Left ventricle myocardium inferior (tissue), 1 donor: Measurements from ENCODE around the gene RILP. TPM values are rescaled to one million over a fixed set of nuclear protein-coding genes. Genes with fewer than 3 reads are reported as not detected.
"Not testable (repeated sequence)": the region's sequence is repeated elsewhere in the genome, so short reads cannot be mapped to it uniquely, and the experiment has no call there.

Experiments
- DNase-seq: peaks from one replicate; pipeline ENCODE4 v3.0.0-alpha.2; 2020
- H3K27ac ChIP-seq: fragments of 200-600 bp; replicated peaks from 2 replicates; pipeline ENCODE4 v1.8.0; 2021
- H3K27me3 ChIP-seq: fragments of 200-600 bp; 2 replicates; pipeline ENCODE4 v1.8.0; 2021; ENCODE audit warnings: low read depth
- H3K36me3 ChIP-seq: fragments of 200-600 bp; 2 replicates; pipeline ENCODE4 v1.8.0; 2021
- H3K4me1 ChIP-seq: fragments of 200-600 bp; 2 replicates; pipeline ENCODE4 v1.8.0; 2021
- H3K4me3 ChIP-seq: fragments of 200-600 bp; 2 replicates; pipeline ENCODE4 v1.8.0; 2021; ENCODE audit warnings: mild to moderate bottlenecking, moderate library complexity
- H3K9me3 ChIP-seq: fragments of 200-600 bp; replicated peaks from 2 replicates; pipeline ENCODE4 v1.8.0; 2021
- CTCF ChIP-seq: fragments of 200-600 bp; IDR thresholded peaks from 2 replicates; pipeline ENCODE4 v1.8.0; 2021; ENCODE audit warnings: antibody characterized with exemption, mild to moderate bottlenecking, borderline replicate concordance
- intact Hi-C: fragments of 100-400 bp; cut with micrococcal nuclease; formaldehyde crosslinking; loops from one replicate; pipeline ENCODE4 v1.11.0; 2022
- total RNA-seq: library from RNA; stranded (reverse); fragmentation: NEBNext Ultra II Directional; extraction: Animal tissue kit (Norgen Biotek cat#: 25700); gene quantifications from one replicate; pipeline ENCODE4 v1.2.1, GENCODE V29; 2021
- donor health status: DM: no; HTN: yes; CAD: no; lungs with severe emphysema.

RILP gene
- total RNA-seq, 1 donor from 2014 or later: 81.7 TPM

- Histone ChIP-seq H3K4me1 (peaks cover 35% of the 10 kb centered on the region), H3K27ac (no peak overlapping the region), H3K4me3 (no peak overlapping the region), H3K36me3 (peaks cover 26% of the 10 kb centered on the region), H3K27me3 (no peaks in the 10 kb centered on the region), H3K9me3 (no peaks in the 10 kb centered on the region)
- DNase-seq: no peak
- intact Hi-C loops: no loop called here
- TF ChIP-seq CTCF: no peak
Measured at GRCh38 chr17:1686086-1686485, 36.4 kb upstream of the RILP start.

- H3K27ac ChIP-seq: peak within 1 kb of the TSS; percentile 91
- intact Hi-C loops: no loop called here
- H3K4me3 ChIP-seq: peak within 1 kb of the TSS; percentile 83
- H3K9me3 ChIP-seq: no peaks in the 10 kb centered on the region
- peaks cover 35% of the 10 kb centered on the region for H3K4me1 ChIP-seq
- peak; percentile 97 for DNase-seq
- TF ChIP-seq CTCF: peak; percentile 9
- H3K36me3 ChIP-seq: peaks cover 41% of the 10 kb centered on the region
- no peaks in the 10 kb centered on the region for H3K27me3 ChIP-seq
Measured at GRCh38 chr17:1684378-1685189, 34.9 kb upstream of the RILP start, which contains the start of gene PRPF8. PRPF8 (minus strand) TSS chr17:1684867; CDS start chr17:1684571, 296 bp downstream.

GRCh38 chr17:1683459-1683858 is 33.8 kb upstream of the RILP start:
- Histone ChIP-seq H3K36me3 (peaks cover 52% of the 10 kb centered on the region), H3K4me1 (peaks cover 35% of the 10 kb centered on the region), H3K4me3 (peak overlapping the region; percentile 83), H3K9me3 (no peaks in the 10 kb centered on the region), H3K27ac (peak overlapping the region; percentile 91), H3K27me3 (no peaks in the 10 kb centered on the region)
- no peak for TF ChIP-seq CTCF
- intact Hi-C loops: no loop called here
- no peak for DNase-seq

GRCh38 chr17:1676401-1676800 is 26.7 kb upstream of the RILP start:
- peaks cover 2% of the 10 kb centered on the region for H3K4me1 ChIP-seq
- H3K4me3 ChIP-seq: no peak overlapping the region
- H3K36me3 ChIP-seq: peaks cover 100% of the 10 kb centered on the region
- DNase-seq: no peak
- H3K27me3 ChIP-seq: no peaks in the 10 kb centered on the region
- H3K27ac ChIP-seq: no peak overlapping the region
- no peaks in the 10 kb centered on the region for H3K9me3 ChIP-seq
- no peak for TF ChIP-seq CTCF
- intact Hi-C loops: no loop called here

GRCh38 chr17:1673041-1673785 is 23.5 kb upstream of the RILP start:
- H3K4me1 ChIP-seq: peaks cover 25% of the 10 kb centered on the region
- no peak overlapping the region for H3K27ac ChIP-seq
- H3K27me3 ChIP-seq: no peaks in the 10 kb centered on the region
- intact Hi-C loops: no loop called here
- DNase-seq: no peak
- H3K4me3 ChIP-seq: no peak overlapping the region
- TF ChIP-seq CTCF: no peak
- no peaks in the 10 kb centered on the region for H3K9me3 ChIP-seq
- peaks cover 92% of the 10 kb centered on the region for H3K36me3 ChIP-seq

- H3K9me3 ChIP-seq, H3K4me1 ChIP-seq, H3K4me3 ChIP-seq, DNase-seq, H3K27me3 ChIP-seq, H3K27ac ChIP-seq: not testable (repeated sequence)
- intact Hi-C loops: loop anchor here (10.0 kb wide), 1 partner anchor 141 kb away; no protein-coding TSS in a partner anchor
- H3K36me3 ChIP-seq: peaks cover 100% of the 10 kb centered on the region
Measured at GRCh38 chr17:1663934-1664333, 14.3 kb upstream of the RILP start.
